Cardiac ventricle fibroblast (primary cell): ENCODE data around the gene RABGAP1. TPM values are rescaled to one million over a fixed set of nuclear protein-coding genes. Genes with fewer than 3 reads are reported as not detected.

ENCODE experiments used
- total RNA-seq: library from RNA; depleted of rRNA; stranded (reverse); fragments of >200 nt; gene quantifications from 2 replicates; pipeline ENCODE4 v1.2.3, GENCODE V29; 2015

Gene RABGAP1
- 12.7 and 21.0 TPM in 2 replicates for total RNA-seq

GRCh38 chr9:122940749-122941581 lies at the start of gene RABGAP1:
Gene RABGAP1, plus strand, starts transcription at chr9:122941020. Its CDS starts 16,040 bp downstream, at chr9:122957060.

DNA sequence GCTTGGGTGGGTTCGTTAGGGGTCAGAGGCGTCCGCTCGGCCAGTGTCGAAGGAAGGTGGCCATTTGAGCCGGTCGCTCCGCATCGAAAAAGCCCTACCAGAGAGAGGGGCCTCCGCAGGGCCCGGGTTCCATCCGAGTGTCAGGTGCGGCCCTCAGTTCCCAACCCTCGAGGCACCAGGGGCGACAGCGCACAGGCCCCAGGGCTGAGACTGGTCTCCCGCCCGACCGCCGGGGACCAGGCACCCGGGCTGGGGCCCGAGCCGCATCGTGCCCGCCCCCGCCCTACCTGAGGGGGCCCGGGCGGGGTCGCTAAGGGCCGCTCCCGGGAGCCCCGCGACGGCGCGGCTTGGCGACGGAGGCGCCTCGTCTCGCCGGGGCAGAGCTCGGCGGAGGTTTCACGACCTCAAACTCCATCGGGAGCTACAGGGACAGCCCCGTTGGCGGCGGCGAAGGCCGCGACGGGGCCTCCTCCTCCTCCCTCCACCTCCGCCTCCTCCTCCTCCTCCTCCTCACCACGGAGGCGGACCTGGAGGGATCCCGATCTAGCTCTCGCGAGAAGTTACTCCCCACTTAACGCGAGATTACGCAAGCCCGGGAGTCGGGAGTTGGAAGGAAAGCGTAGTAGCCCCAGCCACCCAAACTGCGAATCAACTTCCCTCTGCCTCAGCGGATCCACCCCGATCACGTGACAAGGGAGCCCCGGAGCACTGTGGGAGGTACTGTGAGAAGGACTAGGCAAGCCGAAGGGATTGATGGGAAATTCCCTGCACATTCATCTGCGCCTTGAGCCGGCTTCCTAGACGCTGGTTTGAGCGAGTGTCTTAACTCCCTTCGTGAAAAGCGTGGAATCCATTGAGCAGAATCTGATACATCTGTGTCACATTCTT lies 35.8 kb upstream of the RABGAP1 start, which contains the start of gene RC3H2:
TSS of gene RC3H2 (minus strand) at position 537 of the 888 bp plus-strand sequence. CDS start 7,850 bp downstream, outside the sequence.

DNA sequence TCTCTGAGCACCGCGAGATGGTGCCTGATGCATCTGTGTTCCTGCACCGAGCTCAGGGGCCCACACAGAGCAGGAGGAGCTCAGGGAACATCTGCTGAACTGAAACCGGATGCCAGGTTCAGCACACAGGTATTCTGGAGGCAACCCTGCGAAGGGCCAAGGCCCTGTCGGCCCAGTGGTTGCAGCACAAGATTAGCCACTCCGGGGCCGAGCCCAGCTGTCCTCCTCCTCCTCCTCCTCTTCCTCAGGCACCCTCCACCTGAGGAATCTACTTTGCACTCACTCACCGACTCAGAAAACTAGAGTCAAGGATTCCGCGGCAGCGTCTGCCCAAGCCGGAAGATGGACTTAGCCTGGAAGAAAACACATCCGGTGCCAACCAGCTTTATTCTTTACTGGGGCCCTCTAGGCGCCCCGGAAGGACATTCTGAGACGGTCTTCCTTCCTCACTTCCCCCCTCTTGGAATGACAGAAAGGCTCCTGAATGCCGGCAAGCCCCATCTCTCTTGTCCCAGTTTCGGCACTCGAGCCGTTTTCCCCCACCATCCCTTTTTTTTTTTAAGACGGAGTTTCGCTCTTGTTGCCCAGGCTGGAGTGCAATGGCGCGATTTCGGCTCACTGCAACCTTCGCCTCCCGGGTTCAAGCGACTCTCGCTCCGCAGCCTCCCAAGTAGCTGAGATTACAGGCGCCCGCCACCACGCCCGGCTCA lies 27.7 kb upstream of the RABGAP1 start, which contains the start of gene ZBTB6:
TSS of gene ZBTB6 (minus strand) at position 360 of the 710 bp plus-strand sequence. CDS start 1,251 bp downstream, outside the sequence.

GRCh38 chr9:122931226-122932121 lies 9.3 kb upstream of the RABGAP1 start, which contains the start of gene ZBTB26:
Gene ZBTB26, minus strand, starts transcription at chr9:122931512. Its CDS starts 11,578 bp downstream, at chr9:122919934.

DNA sequence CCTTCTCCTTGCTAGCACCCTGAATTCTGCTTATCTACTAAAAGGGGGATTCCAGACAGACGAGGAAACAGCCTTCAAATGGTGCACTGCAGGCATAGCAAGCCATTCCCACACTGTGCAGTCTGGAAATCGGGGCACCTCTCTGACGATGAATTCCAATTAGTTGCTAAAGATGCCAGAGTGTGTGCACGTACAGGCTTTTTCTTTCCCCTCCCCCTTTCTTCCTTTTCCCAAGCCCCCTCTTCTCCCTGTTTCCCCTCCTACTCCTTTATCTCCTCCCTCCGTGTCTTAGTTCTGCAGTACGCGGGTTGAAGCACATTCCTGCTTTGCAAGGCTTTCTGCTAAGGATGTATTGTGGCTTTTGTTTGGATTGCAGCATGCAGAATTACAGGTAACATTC lies 92.5 kb downstream of the RABGAP1 start, which contains the start of gene GPR21:
TSS of gene GPR21 (plus strand) at position 316 of the 400 bp plus-strand sequence. CDS start 900 bp downstream, outside the sequence.

Other genes starting within 250 kb of the RABGAP1 start
- not detected in 2 replicates for gene OR1L4, start 217.0 kb upstream of the RABGAP1 start, total RNA-seq
- gene OR1L6, start 198.7 kb upstream of the RABGAP1 start, total RNA-seq, result not detected in 2 replicates
- gene OR5C1, start 152.1 kb upstream of the RABGAP1 start, total RNA-seq, result not detected in 2 replicates
- not detected in 2 replicates for gene OR1K1, start 140.9 kb upstream of the RABGAP1 start, total RNA-seq
- 16.1 and 16.2 TPM in 2 replicates for gene PDCL, start 112.4 kb upstream of the RABGAP1 start, total RNA-seq
- 24.6 and 25.1 TPM in 2 replicates for gene RC3H2, start 35.7 kb upstream of the RABGAP1 start, total RNA-seq
- 5.1 and 8.7 TPM in 2 replicates for gene ZBTB6, start 27.7 kb upstream of the RABGAP1 start, total RNA-seq
- gene ZBTB26, start 9.5 kb upstream of the RABGAP1 start, total RNA-seq, result 4.5 and 6.1 TPM in 2 replicates
- gene GPR21, start 92.6 kb downstream of the RABGAP1 start, total RNA-seq, result 0.19 and 0.29 TPM in 2 replicates